ENCODE results near the gene HIC1.
"Not testable (repeated sequence)": the region's sequence is repeated elsewhere in the genome, so short reads cannot be mapped to it uniquely, and the experiment has no call there.

HIC1 gene, protein sequence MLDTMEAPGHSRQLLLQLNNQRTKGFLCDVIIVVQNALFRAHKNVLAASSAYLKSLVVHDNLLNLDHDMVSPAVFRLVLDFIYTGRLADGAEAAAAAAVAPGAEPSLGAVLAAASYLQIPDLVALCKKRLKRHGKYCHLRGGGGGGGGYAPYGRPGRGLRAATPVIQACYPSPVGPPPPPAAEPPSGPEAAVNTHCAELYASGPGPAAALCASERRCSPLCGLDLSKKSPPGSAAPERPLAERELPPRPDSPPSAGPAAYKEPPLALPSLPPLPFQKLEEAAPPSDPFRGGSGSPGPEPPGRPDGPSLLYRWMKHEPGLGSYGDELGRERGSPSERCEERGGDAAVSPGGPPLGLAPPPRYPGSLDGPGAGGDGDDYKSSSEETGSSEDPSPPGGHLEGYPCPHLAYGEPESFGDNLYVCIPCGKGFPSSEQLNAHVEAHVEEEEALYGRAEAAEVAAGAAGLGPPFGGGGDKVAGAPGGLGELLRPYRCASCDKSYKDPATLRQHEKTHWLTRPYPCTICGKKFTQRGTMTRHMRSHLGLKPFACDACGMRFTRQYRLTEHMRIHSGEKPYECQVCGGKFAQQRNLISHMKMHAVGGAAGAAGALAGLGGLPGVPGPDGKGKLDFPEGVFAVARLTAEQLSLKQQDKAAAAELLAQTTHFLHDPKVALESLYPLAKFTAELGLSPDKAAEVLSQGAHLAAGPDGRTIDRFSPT

DNA sequence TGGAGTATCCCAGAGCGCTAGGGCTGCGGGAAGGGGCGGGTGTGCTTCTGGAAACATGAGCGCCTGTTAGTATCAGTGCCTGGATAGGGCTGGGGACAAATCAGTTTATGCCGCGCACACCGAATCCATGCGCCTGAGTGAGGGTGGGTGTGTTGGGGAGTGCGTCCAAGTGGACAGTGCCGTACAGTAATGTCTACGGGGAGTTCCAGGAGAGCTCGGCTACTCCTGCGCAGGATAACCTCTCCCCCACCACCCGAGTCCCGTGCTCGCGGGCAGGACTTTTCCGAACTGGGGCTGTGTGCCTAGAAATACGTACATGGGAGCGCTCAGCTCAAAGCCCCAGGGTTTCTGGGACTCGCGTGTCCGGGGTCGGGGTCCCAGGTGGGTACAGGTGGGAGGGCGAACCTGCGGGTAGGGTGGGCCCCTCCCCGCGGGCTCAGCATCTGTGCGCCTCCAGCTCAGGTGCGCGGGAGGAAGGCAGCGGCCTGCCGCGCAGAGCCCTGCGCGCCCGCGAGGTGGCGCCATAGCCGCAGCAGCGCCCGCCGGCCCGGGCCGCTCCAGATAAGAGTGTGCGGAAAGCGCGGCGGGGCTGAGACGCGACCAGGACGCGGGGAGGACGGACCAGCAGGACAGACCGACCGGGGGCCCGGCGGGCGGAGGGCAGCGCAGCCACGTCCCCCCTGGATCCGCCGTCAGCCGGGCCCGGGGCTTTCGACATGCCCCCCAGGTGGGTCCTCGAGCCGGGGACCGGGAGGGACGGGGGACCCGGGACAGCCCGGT is at the start of gene HIC1:
Gene HIC1 (plus strand): TSS at position 592 of the 780 bp plus-strand sequence. CDS start 1,588 bp downstream, outside the sequence.
- FAIRE-seq = no peak

DNA sequence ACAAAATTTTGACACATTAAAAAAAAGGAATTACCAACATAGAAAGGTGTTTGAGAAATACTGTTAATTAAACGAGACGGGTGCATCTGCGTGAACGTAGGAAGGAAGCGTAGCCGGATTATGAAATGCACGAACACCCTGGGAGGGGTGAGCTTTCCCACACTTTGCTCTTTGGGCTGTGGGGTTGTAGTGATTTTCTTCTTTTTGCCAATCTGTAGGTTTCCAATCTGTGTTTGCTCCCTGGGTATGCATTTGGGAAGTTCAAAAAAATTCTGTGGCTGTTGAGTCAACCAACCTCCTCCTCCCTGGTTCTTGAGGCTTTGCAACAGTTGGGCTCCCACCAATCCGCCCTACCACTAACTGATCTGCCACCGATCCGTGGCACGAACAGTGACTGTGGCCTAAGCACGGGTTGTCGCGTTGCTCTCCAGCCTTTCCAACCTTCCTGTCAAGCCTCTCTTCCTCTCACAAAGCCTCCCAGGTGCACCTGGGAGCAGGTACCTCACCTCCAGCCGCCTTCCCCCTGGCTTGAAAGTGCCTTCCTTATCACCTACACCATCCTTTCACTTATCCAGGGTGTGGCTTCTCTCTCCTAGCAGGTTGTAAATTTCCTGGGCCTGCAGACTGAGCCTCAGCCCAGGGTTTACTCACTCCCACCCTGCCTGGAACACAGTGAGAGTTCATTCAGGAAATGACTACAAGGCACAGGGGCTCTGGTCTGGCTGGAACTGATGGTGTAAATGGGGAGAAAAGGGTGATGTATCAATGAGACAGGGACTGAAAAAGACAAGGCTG is 46.4 kb upstream of the HIC1 start:
- FAIRE-seq = no peak

DNA sequence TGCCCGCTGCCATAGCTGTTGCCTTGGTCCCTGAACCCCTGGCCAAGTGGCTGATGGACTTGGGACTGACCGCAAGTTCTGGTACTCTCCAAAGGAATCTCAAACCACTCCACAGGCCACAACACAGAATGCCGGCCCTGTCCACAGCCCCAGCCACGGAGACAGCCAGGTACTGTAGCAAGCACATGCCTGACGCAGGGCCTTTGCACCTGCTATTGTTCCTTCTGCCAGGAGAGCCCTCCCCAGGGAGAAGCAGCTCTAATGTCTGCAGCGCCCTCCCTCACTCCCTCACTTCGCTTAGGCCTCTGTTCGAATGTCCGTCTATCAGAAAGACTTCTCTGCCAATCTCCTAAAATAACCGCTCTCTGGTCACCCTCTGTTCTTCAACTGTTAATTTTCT is 45.2 kb upstream of the HIC1 start:
- FAIRE-seq = no peak

DNA sequence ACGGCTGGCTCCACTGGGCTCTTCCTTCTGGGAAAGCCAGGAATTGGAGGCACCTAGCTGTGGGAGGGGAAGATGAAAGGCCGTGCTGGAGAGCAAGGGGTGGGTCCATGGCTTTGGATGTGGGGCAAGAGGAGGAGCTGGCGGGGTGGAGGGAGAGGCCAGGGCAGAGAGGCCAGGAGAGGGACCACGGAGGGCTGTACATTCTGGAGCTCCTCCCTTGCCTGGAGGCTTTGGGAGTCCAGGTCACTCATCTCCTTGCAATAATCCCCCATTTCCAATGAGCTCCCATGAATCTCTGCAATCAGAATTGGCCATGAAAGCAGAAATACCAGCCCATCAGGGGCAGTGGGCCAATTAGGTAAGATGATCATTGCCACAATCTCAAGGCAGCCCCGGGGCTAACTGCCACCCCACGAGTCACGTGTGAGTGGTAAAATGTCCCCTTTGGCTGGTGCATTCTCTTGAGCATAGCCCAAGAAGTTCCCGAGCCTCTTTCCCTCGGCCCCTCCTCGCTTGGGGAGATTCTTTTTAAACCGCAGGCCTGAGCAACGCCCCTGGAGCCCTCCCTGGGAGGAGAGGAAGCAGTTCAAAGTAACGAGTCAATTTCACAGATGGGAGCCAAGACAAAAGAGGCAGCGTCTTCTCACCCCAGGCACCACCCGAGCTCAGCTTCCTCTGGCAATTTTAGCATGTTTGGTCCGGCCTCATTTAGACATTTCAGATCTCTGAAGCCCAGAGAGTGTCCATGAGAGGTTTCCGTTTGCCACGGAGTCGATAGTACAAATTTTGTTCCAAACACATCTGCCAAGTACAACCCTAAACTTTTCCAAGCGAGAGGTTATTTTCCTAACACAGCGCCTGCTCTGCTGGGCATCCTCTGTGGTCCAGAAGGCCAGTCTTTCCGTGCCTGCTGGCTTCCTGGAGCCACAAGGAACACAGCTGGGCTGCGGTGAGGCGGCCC is 43.2 kb upstream of the HIC1 start:
- FAIRE-seq = no peak

DNA sequence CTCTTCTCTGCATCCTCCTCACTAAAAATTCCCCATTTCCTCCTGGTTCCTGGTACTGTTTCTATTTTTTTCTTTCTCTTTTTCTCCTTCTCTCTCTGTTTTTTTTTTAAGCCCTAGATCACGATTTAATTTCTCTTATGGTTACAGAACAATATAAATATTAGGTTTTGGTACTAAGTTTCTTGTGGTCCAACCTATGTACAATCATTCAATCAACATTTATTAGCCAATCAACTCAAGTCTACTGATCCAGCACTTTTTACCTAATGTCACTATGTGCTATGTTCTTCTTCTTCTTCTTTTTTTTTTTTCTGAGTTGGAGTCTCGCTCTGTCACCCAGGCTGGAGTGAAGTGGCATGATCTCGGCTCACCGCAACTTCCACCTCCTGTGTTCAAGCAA is 42.4 kb upstream of the HIC1 start:
- no peak for FAIRE-seq

DNA sequence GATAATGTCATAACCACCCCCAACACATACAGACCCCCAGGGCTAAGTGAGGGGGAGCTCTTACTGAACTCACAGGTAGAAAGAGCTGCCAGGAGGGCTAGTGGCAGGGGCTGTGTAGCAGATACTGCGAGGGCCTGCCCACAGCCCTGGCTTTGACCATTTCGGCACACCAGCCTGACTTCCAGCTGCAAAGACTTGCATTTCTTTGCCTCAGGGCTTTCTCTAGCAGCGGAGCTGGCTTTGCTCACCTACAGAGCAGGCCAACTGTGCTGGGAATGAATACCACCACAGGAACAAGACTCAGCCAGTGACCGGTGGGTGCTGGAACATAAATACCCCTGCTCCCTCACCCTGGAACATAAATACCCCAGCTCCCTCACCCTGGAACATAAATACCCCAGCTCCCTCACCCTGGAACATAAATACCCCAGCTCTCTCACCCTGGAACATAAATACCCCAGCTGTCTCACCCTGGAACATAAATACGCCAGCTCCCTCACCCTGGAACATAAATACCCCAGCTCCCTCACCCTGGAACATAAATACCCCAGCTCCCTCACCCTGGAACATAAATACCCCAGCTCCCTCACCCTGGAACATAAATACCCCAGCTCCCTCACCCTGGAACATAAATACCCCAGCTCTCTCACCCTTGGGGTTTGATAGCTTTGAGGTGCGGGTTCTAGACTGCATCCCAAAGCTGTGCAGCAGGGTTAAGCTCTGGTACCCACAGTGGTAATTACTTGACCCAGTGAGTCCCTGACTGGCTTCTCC is 41.5 kb upstream of the HIC1 start:
- not testable (repeated sequence) for FAIRE-seq

DNA sequence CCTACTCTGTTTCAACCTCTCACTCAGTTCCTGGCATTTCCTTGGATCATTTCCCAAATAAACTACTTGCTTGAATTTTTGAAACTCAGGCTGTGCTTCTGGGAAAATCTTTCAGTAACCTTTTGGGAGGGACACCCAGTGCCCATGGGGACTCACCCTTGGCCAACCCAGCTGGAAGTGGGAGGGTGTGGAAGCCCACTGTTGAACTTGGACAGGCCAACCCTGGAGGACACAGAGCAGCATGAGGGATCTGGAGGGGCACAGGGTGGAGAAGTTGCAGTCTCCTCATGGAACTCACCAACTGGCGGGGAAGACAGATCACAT is 40.9 kb upstream of the HIC1 start:
- FAIRE-seq = no peak

DNA sequence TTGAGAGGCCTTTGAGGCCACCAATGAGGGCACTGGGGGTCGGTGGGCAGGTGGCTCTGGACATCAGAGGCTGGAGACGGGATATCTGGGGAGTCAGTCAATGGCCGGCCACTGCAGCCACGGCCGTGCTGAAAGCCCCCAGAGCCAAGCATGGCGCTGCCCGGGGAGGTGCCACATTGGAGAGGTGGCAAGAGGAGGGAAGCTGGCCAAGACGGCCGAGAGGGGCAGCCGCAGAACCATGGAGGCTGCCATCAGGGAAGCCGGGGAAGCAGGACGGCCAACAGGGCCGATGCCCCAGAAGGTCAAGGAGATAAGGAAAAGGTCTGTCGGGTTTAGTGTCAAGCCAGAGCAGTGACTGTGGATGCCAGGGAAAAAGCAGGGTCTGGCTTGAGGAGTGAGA is 39.6 kb upstream of the HIC1 start:
- no peak for FAIRE-seq

DNA sequence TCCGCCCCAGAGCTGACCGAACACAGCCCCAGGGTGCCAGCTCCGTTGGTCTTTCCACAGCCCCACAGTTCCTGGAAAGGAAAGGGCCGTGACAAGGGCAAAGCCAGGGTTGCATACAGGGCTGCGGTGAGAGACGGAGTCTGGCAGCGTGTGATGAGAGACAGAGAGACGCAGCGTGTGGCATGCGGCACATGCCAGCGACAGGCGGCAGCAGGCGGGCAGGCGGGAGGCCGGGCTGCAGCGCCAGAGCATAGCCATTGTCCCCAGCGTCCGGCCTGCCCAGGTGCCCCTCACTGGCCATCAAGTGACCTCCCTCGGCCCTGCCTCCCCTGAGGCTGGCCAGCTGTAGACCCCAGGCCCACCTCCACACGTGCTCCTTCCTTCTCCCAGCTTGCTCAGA is 38.4 kb upstream of the HIC1 start:
- FAIRE-seq = no peak

DNA sequence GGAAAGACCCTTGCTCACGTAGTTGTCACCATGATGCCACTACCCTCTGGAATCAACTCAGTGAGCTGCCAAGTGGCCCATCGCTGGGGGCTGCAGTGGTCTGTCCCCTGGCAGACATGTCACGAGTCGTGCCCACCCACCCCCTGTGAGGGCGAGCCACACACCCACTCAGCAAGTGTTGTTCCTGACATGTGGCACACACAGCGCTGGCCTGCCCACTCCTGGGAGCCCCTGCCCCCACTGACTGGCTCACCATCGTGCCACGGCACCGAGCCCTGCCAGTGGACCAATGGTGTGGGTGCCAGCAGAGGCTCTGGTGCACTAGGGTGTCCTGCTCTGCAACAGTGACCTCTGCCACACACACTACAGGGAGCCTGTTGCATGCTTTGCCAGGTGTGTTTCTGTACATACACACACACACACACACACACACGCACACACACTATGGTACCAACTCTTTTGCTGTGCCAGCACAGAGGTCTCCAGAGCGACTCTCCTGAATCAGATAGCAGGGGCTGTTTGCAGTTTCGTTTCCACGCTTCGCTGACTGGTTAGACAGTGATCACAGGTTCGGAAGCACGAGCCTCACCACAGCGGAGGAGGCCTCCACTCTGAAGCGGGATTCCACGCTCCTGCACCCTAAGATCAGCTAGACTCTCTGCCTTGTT is 37.5 kb upstream of the HIC1 start:
- no peak for FAIRE-seq

DNA sequence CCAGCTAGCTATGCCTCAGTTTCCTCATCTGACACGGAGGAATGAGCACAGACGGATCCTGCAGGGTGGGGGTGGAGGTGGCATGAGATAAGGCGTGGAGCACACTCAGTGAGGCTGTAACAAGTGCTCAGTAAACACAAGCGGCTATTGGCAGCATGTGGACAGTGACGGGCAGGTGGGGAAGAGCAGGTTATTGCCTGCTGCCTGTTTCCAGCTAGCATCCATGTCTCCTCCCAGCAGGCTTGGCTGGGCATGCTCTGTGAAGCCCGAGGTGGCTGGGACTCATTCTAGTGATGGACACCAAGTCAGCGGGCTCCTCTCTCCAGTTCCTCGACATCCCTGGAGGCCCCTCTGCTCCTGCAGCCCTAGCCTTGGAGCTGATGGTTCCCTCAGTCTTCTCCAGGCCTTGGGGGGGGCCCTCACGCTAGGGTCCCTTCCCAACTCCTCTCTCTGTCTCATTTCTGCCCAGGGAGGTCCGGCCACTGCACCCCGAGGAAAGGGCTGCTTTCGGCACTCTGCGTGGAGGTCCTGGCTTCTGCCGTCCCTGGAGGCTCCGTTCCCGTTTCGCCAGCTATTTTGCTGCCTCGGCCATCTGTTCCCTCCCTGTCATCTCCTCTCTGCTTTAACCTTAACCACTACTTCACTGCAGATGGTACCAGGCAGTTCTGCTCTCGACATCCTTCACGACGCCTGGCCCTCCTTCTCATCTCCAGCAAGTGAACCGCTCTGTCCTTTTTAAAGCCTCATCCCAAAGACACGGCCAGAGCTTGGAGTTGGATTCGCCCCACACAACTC is 36.0 kb upstream of the HIC1 start:
- no peak for FAIRE-seq

DNA sequence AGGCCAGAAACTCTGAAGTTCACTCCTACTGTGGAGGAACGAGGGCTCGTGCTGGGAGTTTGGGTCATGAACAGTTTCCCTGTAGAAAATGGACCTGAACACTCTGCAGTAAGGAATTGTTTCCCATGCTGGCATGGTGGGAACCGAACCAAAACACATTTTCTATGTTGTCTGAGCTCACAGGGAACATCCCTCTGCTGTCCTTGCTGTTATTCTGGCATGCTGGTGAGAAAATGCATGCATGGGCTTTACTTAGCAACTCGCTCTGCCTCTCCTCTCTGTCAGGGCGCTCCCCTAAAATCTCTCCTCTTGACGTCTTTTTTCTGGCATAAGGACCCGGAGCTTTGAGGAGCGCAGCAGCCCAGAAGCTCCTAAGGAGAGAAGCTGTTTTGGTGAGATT is 35.2 kb upstream of the HIC1 start:
- FAIRE-seq = no peak

DNA sequence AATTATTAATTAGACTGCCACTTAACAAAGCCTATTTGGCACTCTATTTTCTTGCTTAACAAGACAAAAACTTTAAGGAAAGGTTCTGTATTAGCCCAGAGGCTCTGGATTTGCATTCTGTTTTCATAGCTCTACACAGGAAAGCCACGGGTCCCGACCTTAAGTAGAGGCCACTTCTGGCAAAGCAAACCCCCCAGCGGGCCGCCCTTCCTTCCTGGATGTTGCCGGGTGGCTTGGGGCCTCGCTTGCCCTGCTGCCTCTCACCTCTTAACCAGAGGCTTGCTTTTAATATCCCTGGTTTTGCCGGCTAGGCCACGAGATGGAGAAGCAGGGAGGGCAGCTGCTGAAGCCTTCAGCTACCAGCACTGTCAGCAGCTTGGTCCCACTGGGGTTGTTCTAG is 34.2 kb upstream of the HIC1 start:
- no peak for FAIRE-seq

DNA sequence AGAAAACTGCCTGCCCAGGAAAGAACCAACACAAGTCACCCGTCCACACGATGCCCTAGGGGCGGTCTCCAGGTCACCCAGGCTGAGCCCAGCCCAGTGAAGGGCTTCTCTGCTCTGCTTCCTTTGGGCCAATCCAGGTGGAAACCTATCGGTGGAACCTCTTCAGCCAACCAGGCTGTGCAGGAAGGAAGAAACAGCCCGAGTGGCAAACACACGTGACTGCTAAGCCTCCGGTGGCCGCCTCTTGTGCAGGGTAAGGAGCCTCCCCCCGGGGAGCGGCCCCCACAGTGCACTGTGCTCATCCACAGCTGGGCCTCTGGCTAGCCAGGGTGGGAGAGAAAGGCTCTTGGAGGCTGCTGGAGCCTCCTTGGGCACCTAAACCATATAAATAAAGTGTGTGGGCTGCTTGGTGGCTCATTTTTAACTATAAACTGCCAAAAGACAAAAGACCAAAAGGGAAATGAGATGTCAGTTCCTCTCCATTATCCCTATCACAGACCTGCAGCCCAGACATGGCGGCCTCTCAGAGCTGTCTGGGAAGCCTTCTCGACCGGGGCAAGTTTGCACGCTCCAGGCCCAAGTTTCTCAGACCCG is 32.2 kb upstream of the HIC1 start:
- no peak for FAIRE-seq

DNA sequence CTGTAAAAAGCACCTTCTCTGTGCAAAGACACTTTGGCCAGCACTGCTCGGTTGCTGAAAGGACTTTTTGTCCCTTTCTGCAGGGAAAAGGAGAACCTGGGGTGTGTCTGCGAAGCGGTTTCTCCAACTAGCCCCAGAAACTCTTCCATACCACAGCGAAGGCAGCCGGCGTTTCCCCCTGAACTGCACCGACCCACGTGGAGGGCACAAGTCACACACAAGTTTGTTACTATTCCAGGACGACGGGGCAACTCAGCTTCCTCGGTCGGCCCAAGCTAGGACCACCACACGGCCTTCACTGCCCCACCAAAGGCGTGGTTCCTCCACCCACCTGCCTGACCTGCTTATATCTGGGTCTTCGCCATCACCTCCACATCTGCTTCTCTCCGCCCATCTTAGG is 31.6 kb upstream of the HIC1 start:
- FAIRE-seq = no peak

DNA sequence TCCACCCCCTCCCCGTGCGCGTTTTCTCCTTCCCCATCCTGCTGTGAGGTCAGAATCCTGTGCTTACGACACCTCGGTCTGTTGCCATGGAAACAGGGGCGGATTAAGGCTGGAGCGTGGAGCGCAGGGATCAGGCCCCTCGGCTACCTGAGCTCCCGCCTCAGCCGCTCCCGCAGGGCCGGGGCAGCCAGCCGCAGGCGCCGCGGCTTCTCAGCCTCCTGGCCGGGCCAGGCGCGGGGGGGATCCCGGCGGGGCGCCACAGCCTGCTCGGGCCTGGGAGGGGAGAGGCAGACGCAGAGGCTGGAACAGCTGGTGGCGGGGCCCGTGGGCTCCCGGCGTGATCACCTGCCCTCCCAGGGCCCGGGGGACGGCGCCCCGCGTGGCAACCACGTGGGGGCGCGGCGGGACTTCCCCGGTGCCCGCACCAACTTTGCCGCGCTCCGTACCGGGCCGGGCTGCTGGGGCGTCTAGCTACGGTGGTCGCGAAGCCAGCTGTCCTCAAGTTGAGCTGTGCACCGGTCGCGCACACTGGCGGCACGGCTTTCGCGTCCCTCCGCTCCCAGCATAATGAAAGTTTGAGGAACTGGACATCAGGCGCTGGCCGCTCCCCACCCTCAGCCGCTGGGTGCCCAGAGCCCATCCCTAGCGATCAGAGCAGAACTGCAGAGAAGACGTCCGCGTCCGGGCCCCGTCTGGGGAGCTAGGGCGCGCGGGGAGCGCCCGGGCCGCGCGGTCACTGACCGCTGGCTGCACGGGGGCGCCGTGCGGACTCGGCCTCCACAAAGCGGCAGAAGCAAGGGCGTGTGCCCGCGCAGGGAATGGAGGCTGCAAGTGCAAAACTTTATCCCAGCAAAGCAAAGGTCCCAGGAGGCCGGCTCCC is 31.0 kb upstream of the HIC1 start:
- no peak for FAIRE-seq

DNA sequence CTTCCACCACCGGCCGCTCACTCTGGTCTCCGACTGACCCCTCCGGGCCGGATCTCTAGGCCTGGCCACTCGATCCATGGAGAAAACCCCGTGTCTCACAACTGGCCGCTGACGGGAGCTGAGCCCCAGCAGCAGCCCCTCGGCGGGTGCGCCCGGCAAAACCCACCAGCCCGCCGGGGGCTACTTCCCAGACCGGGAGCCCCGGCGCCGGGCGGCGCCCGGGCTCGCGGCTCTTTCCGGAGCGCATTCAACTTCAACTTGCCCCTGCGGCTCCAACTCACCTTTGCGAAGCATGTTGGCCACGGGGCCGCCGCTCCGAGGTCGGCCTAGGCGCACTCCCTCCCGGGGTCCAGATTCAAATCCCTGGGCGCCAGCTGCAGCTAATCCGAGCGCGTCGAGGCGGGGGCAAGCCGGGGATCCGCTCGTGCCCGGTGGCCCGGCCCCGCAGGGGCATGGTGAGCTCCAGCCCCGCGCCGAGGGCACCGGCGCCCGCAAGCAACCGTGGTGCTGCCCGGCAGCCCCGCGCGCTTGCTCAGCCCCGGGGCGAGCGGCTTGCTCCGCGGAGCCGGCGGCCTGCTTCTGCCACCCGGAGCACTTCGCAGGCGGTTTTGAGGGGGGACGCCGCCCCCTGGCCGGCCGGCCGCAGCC is 30.2 kb upstream of the HIC1 start:
- FAIRE-seq = no peak

Data from colon (tissue), 2 donors.